Peyer's patch (tissue), 4 donors: ENCODE results near the gene PPARA.

Experiments
- POLR2A ChIP-seq, 2 donors: fragments of 450-650 bp; IDR thresholded peaks; one replicate each; pipeline ENCODE4 v1.5.1; 2017; ENCODE audit warnings: antibody characterized with exemption in 2 of 2, mild to moderate bottlenecking in 2 of 2, moderate library complexity in 2 of 2
- TF ChIP-seq, protein P1 (sequence below), 6 experiments: fragments of 450-650 bp in 4 of 6; fragments of 200-600 bp in 2 of 6; sonication (generic) in 1 of 6; IDR thresholded peaks; one replicate each; pipeline ENCODE4 v1.5.1; 2017 to 2019; ENCODE audit warnings: antibody characterized with exemption in 6 of 6, mild to moderate bottlenecking in 3 of 6, moderate library complexity in 1 of 6

DNA sequence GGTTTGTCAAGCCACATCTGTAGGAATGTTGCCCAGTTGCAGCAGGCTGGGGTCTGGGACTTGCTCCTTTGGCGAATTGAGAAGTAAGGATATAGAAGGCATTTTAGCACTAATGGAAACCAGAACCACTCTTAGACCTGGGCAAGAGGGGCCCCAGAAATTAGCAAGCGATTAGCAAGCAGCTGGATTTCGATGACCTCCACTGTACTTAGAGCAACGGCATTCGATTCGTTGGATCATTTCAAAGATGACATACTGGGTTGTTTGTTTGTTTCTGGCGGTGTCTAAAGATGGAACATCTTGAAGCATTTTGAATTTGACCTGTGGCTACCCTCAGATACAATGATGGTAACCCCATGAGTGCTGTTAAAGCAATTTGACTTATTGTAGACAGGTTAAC, 100.9 kb downstream of the PPARA start:
- no peak for TF ChIP-seq POLR2A (IDR thresholded peaks at IDR 0.05)
- TF ChIP-seq, protein P1, sequence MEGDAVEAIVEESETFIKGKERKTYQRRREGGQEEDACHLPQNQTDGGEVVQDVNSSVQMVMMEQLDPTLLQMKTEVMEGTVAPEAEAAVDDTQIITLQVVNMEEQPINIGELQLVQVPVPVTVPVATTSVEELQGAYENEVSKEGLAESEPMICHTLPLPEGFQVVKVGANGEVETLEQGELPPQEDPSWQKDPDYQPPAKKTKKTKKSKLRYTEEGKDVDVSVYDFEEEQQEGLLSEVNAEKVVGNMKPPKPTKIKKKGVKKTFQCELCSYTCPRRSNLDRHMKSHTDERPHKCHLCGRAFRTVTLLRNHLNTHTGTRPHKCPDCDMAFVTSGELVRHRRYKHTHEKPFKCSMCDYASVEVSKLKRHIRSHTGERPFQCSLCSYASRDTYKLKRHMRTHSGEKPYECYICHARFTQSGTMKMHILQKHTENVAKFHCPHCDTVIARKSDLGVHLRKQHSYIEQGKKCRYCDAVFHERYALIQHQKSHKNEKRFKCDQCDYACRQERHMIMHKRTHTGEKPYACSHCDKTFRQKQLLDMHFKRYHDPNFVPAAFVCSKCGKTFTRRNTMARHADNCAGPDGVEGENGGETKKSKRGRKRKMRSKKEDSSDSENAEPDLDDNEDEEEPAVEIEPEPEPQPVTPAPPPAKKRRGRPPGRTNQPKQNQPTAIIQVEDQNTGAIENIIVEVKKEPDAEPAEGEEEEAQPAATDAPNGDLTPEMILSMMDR (IDR thresholded peaks at IDR 0.05): no peak
